HL-60 (cell line): Measurements from ENCODE around the gene STAM.

Experiments used
- DNase-seq, 2 experiments: peaks; one replicate each; pipeline ENCODE4 v3.0.0-alpha.2; 2010 to 2020; ENCODE audit warnings: low read depth in 1 of 2, low spot score in 1 of 2
- H3K27ac ChIP-seq: fragments of 250-450 bp; sonication (Bioruptor Pico); replicated peaks from 2 replicates; pipeline ENCODE4 v1.5.1; 2020; ENCODE audit warnings: mild to moderate bottlenecking, moderate library complexity
- H3K27me3 ChIP-seq: fragments of 250-450 bp; sonication (Bioruptor Pico); 2 replicates; pipeline ENCODE4 v1.5.1; 2021; ENCODE audit warnings: mild to moderate bottlenecking, moderate library complexity; ENCODE audit not compliant: insufficient read depth, poor library complexity, severe bottlenecking
- H3K4me3 ChIP-seq: replicated peaks from 2 replicates; pipeline ENCODE4 v1.5.1; 2011; ENCODE audit warnings: mild to moderate bottlenecking, control low read depth, low read length; ENCODE audit not compliant: insufficient read depth
- GABPA ChIP-seq: IDR thresholded peaks from 2 replicates; pipeline ENCODE4 v1.6.1; 2012; ENCODE audit warnings: low read depth
- POLR2AphosphoS5 ChIP-seq: IDR thresholded peaks from 2 replicates; pipeline ENCODE4 v1.6.1; 2012; ENCODE audit warnings: low read depth
- SPI1 ChIP-seq: IDR thresholded peaks from 2 replicates; pipeline ENCODE4 v1.6.1; 2012; ENCODE audit warnings: low read depth, mild to moderate bottlenecking, borderline replicate concordance
- TF ChIP-seq, protein P1 (sequence below): IDR thresholded peaks from one replicate; pipeline ENCODE4 v1.5.1; 2011; ENCODE audit warnings: low read length, control low read depth, inconsistent platforms; ENCODE audit not compliant: insufficient read depth
- TF ChIP-seq, protein P2 (sequence below): IDR thresholded peaks from 2 replicates; pipeline ENCODE4 v1.6.1; 2012; ENCODE audit warnings: low read depth; ENCODE audit not compliant: insufficient replicate concordance

Gene STAM

DNA sequence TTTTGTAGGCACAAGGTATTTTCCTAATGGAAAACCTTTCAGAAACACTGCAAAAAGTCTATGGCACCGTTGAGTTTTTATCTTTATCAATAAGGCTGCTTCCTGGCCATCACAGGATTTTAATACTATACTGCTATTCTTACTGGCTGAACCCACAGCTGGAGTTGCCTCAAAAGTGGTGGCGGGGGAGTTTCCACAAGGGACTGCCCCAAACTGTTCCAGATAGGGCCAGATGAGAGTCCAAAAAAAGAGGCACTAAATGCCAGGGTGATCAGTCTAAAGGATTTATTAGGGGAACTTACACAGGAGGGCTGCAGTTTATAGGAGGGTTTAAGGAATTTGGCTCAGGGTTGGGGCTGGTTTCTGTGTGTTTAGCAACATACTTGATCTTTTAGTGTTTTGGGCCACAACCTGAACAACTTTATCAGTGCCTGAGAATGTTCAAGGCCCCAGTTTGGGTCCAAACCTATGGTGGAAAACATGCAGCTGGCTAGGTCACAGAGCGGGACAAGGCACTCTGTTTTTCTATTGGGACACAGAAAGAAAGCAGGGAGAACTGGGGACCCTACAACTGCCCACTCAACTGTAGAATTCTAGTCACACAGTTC, 41.4 kb downstream of the STAM start:
- TF ChIP-seq, protein P1, sequence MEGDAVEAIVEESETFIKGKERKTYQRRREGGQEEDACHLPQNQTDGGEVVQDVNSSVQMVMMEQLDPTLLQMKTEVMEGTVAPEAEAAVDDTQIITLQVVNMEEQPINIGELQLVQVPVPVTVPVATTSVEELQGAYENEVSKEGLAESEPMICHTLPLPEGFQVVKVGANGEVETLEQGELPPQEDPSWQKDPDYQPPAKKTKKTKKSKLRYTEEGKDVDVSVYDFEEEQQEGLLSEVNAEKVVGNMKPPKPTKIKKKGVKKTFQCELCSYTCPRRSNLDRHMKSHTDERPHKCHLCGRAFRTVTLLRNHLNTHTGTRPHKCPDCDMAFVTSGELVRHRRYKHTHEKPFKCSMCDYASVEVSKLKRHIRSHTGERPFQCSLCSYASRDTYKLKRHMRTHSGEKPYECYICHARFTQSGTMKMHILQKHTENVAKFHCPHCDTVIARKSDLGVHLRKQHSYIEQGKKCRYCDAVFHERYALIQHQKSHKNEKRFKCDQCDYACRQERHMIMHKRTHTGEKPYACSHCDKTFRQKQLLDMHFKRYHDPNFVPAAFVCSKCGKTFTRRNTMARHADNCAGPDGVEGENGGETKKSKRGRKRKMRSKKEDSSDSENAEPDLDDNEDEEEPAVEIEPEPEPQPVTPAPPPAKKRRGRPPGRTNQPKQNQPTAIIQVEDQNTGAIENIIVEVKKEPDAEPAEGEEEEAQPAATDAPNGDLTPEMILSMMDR: no peak
- no peak for TF ChIP-seq POLR2AphosphoS5
- no peak for TF ChIP-seq GABPA
- no peak for TF ChIP-seq SPI1
- TF ChIP-seq, protein P2, sequence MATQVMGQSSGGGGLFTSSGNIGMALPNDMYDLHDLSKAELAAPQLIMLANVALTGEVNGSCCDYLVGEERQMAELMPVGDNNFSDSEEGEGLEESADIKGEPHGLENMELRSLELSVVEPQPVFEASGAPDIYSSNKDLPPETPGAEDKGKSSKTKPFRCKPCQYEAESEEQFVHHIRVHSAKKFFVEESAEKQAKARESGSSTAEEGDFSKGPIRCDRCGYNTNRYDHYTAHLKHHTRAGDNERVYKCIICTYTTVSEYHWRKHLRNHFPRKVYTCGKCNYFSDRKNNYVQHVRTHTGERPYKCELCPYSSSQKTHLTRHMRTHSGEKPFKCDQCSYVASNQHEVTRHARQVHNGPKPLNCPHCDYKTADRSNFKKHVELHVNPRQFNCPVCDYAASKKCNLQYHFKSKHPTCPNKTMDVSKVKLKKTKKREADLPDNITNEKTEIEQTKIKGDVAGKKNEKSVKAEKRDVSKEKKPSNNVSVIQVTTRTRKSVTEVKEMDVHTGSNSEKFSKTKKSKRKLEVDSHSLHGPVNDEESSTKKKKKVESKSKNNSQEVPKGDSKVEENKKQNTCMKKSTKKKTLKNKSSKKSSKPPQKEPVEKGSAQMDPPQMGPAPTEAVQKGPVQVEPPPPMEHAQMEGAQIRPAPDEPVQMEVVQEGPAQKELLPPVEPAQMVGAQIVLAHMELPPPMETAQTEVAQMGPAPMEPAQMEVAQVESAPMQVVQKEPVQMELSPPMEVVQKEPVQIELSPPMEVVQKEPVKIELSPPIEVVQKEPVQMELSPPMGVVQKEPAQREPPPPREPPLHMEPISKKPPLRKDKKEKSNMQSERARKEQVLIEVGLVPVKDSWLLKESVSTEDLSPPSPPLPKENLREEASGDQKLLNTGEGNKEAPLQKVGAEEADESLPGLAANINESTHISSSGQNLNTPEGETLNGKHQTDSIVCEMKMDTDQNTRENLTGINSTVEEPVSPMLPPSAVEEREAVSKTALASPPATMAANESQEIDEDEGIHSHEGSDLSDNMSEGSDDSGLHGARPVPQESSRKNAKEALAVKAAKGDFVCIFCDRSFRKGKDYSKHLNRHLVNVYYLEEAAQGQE: no peak
- DNase-seq: no peak
- Histone ChIP-seq H3K4me3 (no peak overlapping the region), H3K27me3 (no peaks in the 10 kb centered on the region), H3K27ac (no peak overlapping the region)

DNA sequence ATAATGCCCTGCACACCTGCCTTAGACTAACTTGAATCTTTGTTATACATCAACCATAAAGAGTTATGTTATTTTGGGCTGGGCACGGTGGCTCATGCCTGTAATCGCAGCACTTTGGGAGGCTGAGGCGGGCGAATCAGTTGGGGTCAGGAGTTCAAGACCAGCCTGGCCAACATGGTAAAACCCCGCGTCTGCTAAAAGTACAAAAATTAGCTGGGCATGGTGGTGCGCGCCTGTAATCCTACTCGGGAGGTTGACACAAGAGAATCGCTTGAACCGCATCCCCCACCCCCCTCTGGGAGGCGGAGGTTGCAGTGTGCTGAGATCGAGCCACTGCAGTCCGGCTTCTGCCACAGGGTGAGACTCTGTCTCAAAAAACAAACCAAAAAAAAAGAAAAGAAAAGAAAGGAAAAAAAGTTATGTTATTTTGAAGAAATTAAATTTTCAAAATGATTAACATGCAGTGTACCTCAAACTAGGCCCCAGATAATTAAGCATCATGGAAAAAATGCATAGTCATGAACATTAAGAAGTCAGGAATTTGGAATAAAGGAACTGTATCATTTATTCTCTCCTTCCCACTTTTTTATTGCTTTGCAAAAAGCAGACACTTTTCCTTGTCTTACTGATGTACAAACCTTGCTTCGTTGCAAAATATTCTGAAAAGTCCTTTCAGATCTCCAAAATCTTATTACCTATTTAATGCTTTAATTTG, 43.3 kb downstream of the STAM start:
- no peak overlapping the region for H3K4me3 ChIP-seq
- H3K27ac ChIP-seq: no peak overlapping the region
- TF ChIP-seq, protein P2: no peak
- TF ChIP-seq, protein P1: no peak
- no peak for TF ChIP-seq GABPA
- TF ChIP-seq SPI1: no peak
- TF ChIP-seq POLR2AphosphoS5: no peak
- H3K27me3 ChIP-seq: no peaks in the 10 kb centered on the region
- no peak for DNase-seq

DNA sequence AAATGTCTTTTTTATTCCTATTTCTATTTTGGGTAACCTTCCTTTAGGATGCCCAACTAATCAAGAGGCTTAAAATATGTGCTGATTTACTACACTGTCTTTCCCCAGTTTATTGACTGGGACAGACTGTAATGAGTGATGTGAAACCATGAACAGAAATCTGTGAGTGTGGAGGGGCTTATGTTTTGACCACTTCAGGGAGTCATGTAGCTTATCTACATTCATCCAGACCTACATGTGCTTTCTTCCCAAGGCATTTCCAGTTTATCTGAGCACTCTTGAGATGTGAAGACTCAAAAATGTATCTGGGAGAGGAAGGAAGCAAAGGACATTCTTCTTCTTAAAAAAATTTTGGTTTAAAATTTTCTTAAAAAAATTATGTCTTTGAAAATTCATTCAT, 45.2 kb downstream of the STAM start:
- H3K4me3 ChIP-seq: no peak overlapping the region
- no peak overlapping the region for H3K27ac ChIP-seq
- H3K27me3 ChIP-seq: no peaks in the 10 kb centered on the region
- TF ChIP-seq GABPA: no peak
- TF ChIP-seq, protein P1: no peak
- TF ChIP-seq, protein P2: no peak
- TF ChIP-seq POLR2AphosphoS5: no peak
- no peak for TF ChIP-seq SPI1
- no peak for DNase-seq
